ENCODE data around the gene ZNF407.

- TF ChIP-seq POLR2A (IDR thresholded peaks at IDR 0.05) (no peak), CTCF (IDR thresholded peaks at IDR 0.05) (no peak)
Observed at GRCh38 chr18:75029481-75029880, 431.8 kb downstream of the ZNF407 start.

Measured in gastroesophageal sphincter (tissue), 3 donors.